GM19452 (cell line): ENCODE data around the gene JUN.

Experiments used
- ATAC-seq: cut with Tn5 transposase; IDR thresholded peaks from one replicate; pipeline ENCODE4 v1.9.1; 2021; ENCODE audit not compliant: unreplicated experiment

The JUN gene

DNA sequence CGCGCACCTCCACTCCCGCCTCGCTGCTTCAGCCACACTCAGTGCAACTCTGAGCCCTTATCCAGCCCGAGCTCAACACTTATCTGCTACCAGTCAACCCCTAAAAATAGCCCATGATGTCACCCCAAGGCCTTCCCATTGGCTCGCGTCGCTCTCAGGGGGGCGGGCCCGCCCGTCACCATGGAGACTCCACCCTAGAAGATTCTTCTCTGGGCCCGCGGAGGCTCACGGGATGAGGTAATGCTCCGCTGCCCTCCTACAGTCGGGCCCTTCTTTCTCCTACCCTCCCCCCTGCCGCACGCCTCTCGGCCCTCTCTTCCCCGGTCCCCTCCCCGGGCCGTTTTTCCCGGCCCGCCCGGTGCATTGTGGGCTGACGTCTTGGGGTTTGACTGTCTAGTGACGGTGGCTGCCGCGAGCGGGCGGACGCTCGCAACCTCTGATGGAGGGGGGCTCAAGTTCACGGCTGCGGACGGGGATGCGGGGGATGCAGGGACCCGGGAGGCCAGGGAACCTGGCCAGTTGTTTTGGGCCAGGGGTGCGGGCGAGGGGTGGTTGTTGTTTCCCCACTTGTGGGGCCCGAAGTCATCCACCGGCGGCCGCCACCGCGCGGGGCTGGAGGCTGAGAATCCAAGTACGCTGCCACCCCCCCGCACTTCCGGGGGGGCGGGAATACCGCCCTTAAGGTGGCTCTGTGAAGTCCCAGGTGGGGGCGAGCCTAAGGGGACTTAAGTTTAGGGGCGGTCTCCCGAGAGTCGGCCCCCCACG, at the start of gene JUN:
JUN (minus strand) TSS at position 55 of the 765 bp plus-strand sequence. CDS start 977 bp downstream, outside the sequence.
- ATAC-seq, result peak; percentile 75

DNA sequence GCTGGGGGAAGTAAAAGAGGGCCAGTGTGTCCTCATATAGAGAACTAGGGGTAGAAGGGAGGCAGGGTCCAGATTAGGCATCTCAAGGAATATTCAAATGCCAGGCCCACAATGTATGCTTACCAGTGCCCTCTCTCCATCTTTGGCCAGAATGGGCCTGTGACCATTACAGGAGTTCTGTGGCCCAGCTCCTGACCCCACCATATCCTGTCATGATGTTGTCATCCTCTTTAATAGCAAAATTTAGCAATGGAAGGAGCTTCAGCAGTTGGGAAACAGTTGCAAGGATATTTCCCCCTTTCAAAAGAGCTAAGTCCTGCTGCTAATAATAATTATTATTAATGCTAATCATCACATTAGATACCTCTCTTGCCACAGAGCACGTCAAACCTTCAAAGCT, 49.3 kb upstream of the JUN start:
- no peak for ATAC-seq

DNA sequence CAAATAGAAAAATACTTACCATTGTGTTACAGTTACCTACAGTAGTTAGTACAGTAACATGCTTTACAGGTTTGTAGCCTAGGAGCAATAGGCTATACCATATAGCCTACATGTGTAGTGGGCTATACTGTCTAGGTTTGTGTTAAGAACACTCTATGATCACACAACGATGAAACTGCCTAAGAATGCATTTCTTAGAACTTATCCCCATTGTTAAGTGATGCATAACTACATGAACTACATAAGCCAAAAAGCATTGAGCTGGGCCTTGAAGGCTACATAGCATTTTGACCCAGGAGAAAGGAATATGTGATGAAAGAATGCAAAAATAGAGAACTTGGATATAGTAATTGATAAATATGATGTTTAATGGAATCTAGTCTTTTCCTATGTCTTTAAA, 46.4 kb upstream of the JUN start:
- ATAC-seq, result no peak

DNA sequence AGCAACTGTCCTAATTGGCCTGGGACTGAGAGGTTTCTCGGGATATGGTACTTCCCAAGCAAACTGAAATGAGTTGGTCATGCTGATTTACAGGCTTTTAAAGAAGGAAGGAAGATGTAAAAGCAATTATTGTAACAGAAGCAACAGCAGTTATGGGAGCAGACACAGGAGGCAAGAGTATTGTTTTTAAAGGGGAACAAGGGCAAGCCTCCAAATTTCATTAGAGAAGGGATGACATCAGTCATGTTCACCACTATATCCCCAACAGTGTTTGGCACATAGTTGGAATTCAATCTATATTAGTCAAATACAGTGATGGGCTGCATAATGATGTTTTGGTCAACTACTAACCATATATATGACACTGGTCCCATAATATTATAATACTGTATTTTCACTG, 46.0 kb upstream of the JUN start:
- no peak for ATAC-seq

DNA sequence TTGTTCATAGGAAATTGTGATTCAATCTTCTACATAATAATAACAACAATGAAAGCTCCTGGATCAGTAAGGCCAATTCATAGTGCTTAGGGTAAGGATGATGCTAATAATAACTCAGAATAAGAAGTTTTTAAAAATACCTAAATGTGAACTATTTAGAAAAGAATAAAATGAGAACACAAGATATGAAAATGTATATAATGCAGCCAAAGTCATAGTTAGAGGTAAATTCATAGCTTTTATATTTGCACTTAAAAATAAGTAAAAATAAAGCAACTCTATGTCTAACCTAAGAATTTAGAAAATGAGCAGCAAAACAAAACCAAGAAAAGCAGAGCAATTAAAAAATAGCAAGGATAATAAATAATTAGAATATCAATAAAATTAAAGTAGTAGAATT, 43.5 kb upstream of the JUN start:
- no peak for ATAC-seq

DNA sequence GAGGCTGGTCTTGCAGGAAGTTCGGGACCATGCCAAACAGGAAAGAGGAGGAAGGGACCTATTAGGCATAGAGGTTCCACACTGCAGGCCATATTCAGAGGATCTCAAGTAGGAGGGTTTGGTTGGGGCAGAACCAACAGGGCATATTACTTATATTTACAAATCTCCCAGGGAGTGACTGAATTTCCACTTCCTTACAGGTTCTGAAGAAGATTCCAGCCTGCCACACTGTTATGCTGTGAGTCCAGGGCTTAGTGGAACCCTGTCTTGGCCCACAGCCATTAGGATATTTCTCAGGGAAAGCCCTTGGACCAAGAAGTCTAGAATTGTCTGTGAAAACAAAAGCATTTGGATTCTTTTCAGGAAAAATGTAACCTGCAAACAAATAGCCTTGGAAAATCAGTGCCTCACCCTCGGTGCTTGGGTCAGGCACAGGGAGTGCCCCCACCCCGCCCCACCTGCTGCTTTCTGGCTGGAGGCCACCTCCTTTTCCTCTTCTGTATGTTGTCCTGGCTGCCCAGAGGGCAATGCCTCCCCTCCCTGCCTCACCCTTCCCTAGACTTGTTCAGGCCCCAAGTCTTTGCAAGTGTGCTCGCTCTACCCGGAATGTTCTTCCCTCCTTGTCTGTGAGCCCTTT, 41.0 kb upstream of the JUN start:
- ATAC-seq, result no peak

DNA sequence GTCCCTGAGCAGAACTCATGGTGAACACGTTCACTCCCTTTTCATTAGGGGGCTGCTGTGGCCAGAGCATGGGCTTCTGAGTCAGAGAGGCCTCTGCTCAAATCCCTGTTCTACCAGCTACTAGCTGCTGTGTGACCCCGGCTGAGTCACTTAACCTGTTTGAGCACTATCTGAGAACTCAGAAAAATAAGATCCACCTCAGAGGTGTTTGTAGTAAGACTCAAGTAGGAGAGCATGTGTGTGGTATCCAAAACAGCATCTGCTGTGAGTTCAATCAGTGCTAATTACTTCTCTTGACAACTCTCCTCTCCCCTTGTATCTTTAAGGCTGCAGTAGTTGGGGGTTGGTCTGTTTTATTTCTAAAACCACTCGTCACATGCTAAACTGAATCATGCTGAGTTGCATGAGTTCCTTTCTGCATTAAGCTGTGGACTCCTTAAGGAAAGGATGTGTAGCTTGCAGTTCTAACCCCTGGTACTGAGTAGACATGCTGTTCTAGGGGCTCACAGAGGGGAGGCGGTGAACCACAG, 39.7 kb upstream of the JUN start:
- ATAC-seq, result no peak

DNA sequence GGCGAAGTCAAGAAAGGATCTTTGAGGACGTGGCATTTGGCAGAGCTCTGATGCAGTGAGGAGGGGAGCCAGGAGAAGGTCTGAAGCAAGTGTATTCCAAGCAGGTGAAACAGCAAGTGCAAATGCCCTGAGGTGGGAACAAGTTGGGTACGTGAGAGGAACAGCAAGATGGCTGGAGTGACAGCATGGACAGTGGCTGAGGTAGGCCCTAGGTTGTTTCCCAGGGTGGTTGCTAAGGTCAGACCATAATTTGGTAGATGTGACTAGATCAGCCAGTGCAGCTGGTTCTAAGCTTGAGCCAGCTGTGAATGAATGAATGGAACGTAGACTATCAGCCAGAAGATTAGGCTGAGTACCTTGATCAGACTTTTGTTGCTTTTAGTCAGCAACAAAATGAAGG, 37.5 kb upstream of the JUN start:
- ATAC-seq, result no peak

DNA sequence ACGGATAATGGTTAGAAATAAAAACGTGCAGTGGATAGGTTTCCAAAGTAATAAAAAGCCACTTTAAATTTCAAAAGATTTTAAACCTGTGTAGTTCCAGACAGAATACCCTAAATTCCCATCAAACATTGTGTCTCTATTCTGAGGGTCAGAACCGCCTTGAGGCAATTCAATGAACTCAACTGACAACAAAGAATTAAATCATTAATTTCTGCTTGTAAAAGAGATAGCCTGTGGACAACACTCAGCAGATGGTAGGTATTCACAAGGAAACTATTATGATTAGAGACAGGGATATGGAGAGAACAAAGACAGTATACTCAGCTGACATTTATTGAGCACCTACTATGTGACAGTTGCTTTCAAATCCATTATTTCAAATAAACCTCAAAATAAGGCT, 35.1 kb upstream of the JUN start:
- no peak for ATAC-seq

DNA sequence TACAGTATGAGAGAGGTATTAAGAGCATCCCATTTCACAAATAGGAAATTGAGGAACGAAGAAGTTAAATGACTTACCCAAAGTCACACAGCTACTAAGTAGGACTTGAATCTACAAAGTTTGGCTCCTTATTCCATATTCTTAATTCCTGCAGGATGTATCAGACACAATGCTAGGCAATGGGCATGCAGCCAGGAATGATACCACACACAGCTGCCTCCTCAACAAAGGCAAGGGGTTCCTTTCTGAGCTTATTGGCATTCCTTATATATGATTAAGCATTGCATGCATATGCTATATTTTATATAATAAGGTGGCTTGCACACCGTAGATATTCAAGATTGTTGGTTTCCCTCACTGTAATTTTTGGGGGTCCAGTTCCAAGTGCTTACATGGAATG, 34.2 kb upstream of the JUN start:
- ATAC-seq, result no peak

DNA sequence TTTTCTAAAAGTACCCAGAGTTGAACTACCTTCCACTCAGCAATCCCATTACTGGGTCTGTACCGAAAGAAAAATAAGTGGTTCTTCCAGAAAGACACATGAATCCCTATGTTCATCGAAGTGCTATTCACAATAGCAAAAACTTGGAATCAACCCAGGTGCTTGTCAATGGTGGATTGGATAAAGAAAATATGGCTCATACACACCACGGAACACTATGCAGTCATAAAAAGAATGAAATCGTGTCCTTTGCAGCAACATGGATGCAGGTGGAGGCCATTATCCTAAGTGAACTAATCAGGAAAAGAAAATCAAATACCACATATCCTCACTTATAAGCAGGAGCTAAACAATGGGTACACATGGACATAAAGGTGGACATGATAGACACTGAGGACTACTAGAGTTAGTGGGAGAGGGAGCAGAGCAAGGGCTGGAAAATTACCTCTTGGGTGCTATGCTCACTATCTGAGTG, 32.9 kb upstream of the JUN start:
- ATAC-seq, result no peak

DNA sequence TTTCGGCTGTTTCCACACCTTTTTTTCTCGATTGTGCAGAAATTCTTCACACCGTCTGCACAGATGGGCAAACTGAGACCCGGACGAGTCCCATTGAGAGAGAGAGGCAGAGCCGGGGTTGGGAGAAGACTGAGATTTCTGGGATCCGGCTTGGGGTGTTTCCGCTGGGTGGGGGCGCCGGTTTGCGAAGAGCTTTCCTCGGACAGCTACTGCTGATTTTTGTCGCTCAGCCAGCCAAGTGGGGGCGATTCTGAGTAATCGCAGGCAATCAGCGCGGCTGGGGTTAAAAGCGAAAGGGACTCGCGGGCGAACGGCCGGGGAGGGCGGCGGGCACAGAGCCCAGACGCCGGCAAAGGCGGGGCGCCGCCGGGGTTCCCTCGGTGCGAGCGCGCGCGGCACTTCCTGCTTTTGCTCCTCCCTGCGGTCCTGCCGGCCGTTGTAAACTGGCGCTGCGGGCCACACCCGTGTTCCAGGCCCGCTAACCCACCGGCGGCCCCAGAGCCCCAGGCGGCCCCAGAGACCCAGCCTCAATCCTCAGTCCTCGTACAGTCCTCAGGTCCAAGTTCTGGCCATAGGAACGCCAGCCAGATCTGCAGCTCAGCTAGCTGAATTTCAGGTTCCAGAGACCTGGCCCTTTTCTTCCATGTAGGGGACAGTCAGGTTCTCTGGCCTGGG, 32.4 kb upstream of the JUN start:
- peak; percentile 87 for ATAC-seq

DNA sequence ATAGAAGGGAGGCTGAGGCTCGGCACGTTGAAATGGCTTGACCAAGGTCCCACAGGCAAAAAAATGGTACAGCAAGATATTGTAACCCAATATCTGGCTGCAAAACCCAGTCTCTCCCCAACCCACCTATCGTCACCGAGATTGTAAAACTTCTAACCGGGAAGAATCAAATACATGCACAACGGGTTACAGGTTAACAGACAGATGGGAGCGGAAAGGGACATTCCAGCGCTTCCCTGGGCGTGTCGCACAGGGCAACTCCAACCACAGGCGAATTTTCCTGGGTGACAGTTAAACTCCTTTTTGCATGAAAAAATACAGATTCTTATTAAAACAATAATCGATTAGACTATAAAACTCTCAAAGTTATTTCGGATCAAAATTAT, 31.8 kb upstream of the JUN start:
- ATAC-seq, result peak; percentile 7

DNA sequence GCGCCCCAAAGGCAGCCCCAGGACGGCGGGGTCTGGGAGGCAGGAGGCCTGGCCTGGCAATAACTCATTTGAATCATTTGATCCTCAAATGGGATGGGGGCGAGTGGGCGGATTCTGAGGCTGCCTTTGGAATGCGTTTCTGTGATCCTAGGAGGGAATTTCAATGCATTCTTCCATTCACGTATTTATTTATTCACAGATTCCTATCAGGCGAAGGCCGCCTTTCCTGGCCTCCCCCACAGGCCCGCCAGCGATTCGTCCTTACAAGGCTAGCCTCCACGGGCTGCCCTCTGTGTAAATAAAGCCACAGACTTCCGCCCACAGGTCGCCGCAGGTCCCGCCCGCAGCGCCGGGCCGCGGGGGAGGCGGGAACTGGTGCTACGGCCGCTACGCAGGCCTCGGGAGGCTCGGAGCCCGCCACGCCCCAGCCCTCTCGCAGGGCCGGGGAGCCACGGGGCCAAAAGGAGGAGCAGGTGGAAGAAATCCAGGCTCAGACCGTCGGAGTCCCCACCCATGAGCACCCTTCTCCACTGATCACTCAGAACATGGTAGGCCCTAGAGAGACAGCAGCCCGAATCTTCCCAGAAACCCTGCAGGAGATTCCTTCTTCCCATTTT, 31.3 kb upstream of the JUN start:
- ATAC-seq, result peak; percentile 64

DNA sequence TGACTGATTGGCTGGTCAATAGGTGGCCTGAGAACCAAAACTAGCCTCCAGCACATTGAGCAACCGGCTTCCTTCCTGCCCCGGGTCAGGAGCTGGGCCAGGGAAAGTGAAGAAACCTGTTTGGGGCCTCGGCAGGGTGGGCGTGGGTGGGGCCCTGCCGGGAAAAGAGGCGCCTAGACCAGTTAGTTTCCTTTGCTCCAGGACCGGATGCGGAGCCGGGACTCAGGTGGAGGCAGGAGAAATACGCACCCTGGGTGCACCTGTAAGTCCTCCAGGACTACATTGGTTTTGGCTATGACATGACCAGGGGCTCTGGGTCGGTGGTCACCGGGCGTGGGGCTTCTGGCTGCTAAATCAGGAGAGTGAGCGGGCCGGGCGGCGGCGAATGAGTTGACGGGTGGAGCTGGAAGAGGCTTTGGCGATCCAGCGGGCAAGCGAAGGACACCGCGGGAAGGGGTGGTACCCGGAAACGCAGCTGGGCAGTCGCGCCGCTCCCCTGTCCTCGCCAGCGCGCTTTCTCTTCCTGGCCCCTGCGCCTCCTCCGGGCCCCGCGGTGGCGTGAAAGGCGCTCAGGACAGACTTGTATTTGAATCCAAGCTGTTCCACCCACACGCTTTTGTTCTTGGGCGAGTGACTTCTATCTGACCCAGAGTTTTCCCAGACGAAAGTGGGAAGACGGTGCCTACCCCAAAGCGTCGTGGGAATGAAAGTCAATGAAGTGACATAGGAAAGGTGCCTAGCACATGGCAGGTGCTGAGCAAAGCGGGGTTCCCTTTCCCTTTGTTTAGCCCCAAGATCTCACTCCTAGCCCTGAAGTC, 30.6 kb upstream of the JUN start:
- ATAC-seq, result no peak

DNA sequence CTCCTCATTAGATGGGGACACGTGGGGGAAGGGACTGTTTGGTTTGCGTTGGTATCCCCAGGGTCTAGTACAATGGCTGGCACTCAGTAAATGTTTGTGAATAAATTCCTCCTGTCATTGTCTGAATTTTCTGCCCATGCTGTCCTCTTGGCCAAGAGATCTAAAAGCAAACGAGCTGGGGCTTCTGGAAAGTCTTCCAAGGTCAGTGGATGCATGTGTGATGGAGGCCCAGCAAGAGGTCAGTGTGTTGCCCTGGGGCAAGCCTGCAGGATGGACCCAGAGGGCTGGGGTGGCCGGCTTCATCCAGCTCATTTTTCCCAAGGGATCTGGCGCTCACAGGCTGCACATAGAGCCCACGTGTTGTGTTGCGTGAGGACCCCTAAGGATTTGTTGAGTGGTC, 30.0 kb upstream of the JUN start:
- ATAC-seq, result no peak

DNA sequence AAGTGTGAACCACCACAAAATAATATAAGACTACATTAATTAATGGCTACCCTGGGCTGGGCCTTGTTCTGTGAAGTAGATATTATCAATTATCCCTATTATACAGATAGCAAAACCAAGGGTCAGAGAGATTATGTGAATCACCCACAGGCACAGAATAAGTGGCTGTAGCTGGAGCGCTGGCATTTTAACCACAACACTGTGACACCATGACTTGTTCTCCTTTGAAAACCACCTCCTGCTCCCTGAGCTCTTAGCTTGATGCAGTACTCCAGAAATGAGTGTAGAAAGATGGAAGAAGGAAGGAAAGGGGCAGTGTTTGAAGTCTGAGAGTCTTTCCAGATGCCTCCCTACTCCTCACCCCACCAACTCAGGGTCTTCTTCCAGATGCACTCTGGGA, 29.5 kb upstream of the JUN start:
- no peak for ATAC-seq

DNA sequence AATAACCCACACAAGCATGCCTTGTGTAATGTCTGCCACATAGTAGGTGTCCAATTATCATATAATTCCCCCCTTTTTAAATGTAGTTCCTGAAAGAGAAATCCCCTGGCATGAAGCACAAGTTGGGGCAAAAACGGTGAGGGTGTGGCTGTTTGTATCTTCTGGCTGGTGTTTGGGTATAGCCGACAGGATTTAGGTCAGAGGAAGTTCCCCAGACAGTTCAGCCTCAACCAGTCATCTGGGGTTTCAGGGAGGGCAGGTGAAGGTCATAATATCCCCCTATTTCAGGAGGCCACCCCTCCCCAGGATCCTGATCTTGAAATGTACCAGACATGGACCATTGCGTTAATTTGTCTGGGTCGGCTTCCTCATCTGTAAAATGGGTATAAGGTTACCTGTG, 29.1 kb upstream of the JUN start:
- ATAC-seq, result no peak

DNA sequence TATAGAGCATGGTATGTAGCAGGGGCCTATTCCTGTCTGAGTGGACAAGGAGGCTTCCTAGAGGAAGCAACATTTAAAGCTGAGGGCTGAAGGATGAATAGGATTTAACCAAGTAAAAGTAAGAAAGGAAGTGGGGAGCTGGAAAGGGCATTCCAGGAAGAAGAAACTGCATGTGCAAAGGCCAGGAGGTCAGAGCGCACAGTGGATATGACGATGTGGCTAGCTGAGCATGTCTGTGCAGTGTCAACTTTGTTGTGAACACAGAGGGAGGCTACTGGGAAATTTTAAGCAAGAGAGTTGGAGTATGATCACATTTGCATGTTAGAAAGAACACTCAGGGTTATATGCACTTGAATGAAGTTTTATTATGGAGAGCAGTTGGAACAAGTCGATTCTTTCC, 28.6 kb upstream of the JUN start:
- no peak for ATAC-seq

DNA sequence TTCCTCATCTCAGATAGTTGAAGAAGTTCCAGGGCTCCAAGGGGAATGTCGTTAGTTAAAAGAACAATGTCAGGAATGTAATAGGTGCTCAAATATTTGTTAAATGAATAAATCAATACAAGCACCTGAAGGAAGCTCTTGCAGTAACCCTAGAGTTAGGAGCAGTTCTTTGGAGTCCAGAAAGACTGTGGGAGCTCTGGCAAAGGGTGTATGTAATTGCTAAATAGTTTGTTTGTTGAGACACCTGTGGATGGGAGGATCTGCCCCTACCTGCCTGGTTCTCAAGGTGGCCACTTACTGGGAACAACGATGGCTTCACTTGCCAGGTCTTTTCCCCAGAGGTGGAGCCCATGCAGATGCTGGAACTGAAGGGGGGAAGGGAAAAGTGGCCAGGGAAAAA, 27.5 kb upstream of the JUN start:
- no peak for ATAC-seq
